ENCODE data around the gene RNF144A. TPM values are rescaled to one million over a fixed set of nuclear protein-coding genes. Genes with fewer than 3 reads are reported as not detected.

The RNF144A gene
- total RNA-seq, 1 experiment from 2014 or later: 13.0 TPM

- TF ChIP-seq SP1 (IDR thresholded peaks at IDR 0.05; ENCODE audit: low read depth) (no peak), MAX (IDR thresholded peaks at IDR 0.05) (no peak)
Observed at GRCh38 chr2:6986301-6986911, 69.2 kb downstream of the RNF144A start (continued).

GRCh38 chr2:6986912-6987361 lies 69.7 kb downstream of the RNF144A start:
- ChIA-PET POLR2A (no interaction called here), CTCF (no interaction called here), RAD21 (ENCODE audit: low non-redundant PET in 1 of 2, low total read pairs in 2 of 2, uncharacterized antibody in 2 of 2, unreplicated experiment in 2 of 2) (no interaction called here)
- Histone ChIP-seq H3K4me1 (ENCODE audit: control insufficient read depth in 1 of 2, insufficient read depth in 2 of 2, low read length in 2 of 2) (no peaks in the 10 kb centered on the region), H3K27me3 (ENCODE audit: insufficient read depth, low read length) (no peaks in the 10 kb centered on the region), H3K9me2 (ENCODE audit: insufficient read depth) (no peaks in the 10 kb centered on the region), H3K79me2 (ENCODE audit: insufficient read depth, low read length) (no peaks in the 10 kb centered on the region), H3K36me3 (ENCODE audit: control insufficient read depth in 1 of 2, insufficient read depth in 2 of 2, low read length in 2 of 2) (no peaks in the 10 kb centered on the region), H4K20me1 (ENCODE audit: insufficient read depth) (no peaks in the 10 kb centered on the region), H3K9ac (ENCODE audit: low read length) (no peak overlapping the region), H3K4me2 (ENCODE audit: low read length) (no peak overlapping the region), H3K4me3 (replicated peaks in 1 of 2; ENCODE audit: low read depth in 1 of 2, low read length in 2 of 2) (no peak overlapping the region), H3K9me3 (ENCODE audit: control insufficient read depth in 1 of 2, insufficient read depth in 1 of 2, low read depth in 1 of 2, low read length in 2 of 2) (no peaks in the 10 kb centered on the region), H2AFZ (ENCODE audit: low read depth, low read length, poor library complexity, severe bottlenecking) (no peak overlapping the region), H3K27ac (ENCODE audit: low read depth, low read length) (no peak overlapping the region)
- intact Hi-C loops (cut with micrococcal nuclease): no loop called here
- TF ChIP-seq EZH2phosphoT487 (IDR thresholded peaks at IDR 0.05; ENCODE audit: borderline replicate concordance) (no peak), RAD21 (IDR thresholded peaks at IDR 0.05; ENCODE audit: low read depth) (no peak), YY1 (IDR thresholded peaks at IDR 0.05; ENCODE audit: extremely low read depth, insufficient replicate concordance, low read depth, low read length) (no peak)
- ATAC-seq: no peak
- DNase-seq (ENCODE audit: low read depth, low spot score): no peak
- BruUV-seq (replicated peaks): no TSS peak

- H3K9me3 ChIP-seq (ENCODE audit: control insufficient read depth in 1 of 2, insufficient read depth in 1 of 2, low read depth in 1 of 2, low read length in 2 of 2): no peaks in the 10 kb centered on the region
- H3K9me2 ChIP-seq (ENCODE audit: insufficient read depth): no peaks in the 10 kb centered on the region
- CTCF ChIA-PET: no interaction called here
- no peak overlapping the region for H3K27ac ChIP-seq (ENCODE audit: low read depth, low read length)
- no peaks in the 10 kb centered on the region for H4K20me1 ChIP-seq (ENCODE audit: insufficient read depth)
- POLR2A ChIA-PET: no interaction called here
- BruUV-seq (replicated peaks): no TSS peak
- H2AFZ ChIP-seq (ENCODE audit: low read depth, low read length, poor library complexity, severe bottlenecking): no peak overlapping the region
- RAD21 ChIA-PET (ENCODE audit: low non-redundant PET in 1 of 2, low total read pairs in 2 of 2, uncharacterized antibody in 2 of 2, unreplicated experiment in 2 of 2): no interaction called here
- intact Hi-C loops (cut with micrococcal nuclease): no loop called here
- H3K4me3 ChIP-seq (replicated peaks in 1 of 2; ENCODE audit: low read depth in 1 of 2, low read length in 2 of 2): no peak overlapping the region
- H3K4me1 ChIP-seq (ENCODE audit: control insufficient read depth in 1 of 2, insufficient read depth in 2 of 2, low read length in 2 of 2): no peaks in the 10 kb centered on the region
- TF ChIP-seq JUND (IDR thresholded peaks at IDR 0.05): no peak
- TF ChIP-seq MAX (IDR thresholded peaks at IDR 0.05): no peak
- TF ChIP-seq ZFX (IDR thresholded peaks at IDR 0.05): no peak
- no peak for TF ChIP-seq ZBTB33 (IDR thresholded peaks at IDR 0.05; ENCODE audit: extremely low read depth, insufficient replicate concordance, low read length)
- no peak for TF ChIP-seq CBX3 (IDR thresholded peaks at IDR 0.05; ENCODE audit: low read depth)
- no peaks in the 10 kb centered on the region for H3K27me3 ChIP-seq (ENCODE audit: insufficient read depth, low read length)
- no peak overlapping the region for H3K9ac ChIP-seq (ENCODE audit: low read length)
- no peak overlapping the region for H3K4me2 ChIP-seq (ENCODE audit: low read length)
- no peaks in the 10 kb centered on the region for H3K79me2 ChIP-seq (ENCODE audit: insufficient read depth, low read length)
- no peaks in the 10 kb centered on the region for H3K36me3 ChIP-seq (ENCODE audit: control insufficient read depth in 1 of 2, insufficient read depth in 2 of 2, low read length in 2 of 2)
- DNase-seq (ENCODE audit: low read depth, low spot score): no peak
- no peak for ATAC-seq
Observed at GRCh38 chr2:6990871-6991270, 73.7 kb downstream of the RNF144A start.

Measured in HCT116 (cell line).